GM19023 (cell line): ENCODE data around the gene TERT.

Experiments
- ATAC-seq: cut with Tn5 transposase; IDR thresholded peaks from one replicate; pipeline ENCODE4 v1.9.1; 2021; ENCODE audit warnings: mild to moderate bottlenecking, moderate library complexity; ENCODE audit not compliant: unreplicated experiment

Gene TERT

DNA sequence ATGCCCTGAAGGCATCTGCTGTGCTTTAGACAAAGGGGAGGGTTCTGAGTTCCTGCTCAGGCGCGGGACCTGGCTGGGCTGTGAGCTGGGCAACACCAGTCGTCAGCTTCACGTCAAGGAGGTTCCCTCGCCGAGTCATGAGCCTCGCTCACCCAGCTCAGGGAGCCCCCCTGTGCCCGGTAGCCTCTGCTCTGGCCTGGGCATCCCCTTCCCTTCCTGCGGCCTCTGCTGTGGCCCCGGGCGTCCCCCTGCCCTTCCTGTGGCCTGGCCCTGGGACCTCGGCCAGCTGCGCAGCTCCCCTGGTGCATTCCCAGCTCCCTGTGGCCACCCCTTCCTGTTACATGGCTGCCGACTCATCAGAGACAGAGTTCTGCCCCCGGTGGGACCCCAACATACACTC lies 29.8 kb downstream of the TERT start:
- no peak for ATAC-seq

DNA sequence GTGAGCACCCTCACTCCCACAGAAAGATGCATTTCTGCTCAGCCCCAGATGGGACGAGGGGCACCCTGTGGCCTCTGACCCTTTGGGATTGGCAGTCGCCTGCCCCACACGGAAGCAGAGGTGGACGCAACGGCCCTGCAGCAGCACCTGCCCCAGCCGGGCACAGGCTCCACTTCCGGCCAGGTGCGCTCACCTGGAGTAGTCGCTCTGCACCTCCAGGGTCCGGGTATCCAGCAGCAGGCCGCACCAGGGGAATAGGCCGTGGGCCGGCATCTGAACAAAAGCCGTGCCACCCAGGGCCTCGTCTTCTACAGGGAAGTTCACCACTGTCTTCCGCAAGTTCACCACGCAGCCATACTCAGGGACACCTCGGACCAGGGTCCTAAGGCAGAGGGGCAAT lies 30.7 kb downstream of the TERT start:
- ATAC-seq = no peak

DNA sequence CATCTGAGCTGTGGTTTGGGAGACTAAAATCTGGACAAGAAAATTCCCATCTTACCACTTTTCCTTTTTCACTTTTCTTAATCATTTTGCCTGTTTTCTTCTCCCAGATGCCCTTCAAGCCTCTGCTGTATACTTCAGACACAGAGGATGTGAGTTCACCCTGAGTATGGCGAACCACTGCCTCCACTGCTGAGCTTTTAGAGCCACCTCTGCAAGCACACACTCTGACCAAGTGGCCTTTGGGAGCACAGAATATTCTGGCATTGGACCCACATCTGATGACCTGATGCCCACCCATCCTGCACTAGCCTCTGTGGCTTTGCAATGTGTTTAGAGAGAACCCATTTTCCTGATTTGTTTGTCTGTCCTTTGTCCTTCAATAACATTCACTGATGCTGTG lies 32.5 kb downstream of the TERT start:
- ATAC-seq = no peak

GRCh38 chr5:1261643-1262042 lies 33.2 kb downstream of the TERT start:
- ATAC-seq = no peak

DNA sequence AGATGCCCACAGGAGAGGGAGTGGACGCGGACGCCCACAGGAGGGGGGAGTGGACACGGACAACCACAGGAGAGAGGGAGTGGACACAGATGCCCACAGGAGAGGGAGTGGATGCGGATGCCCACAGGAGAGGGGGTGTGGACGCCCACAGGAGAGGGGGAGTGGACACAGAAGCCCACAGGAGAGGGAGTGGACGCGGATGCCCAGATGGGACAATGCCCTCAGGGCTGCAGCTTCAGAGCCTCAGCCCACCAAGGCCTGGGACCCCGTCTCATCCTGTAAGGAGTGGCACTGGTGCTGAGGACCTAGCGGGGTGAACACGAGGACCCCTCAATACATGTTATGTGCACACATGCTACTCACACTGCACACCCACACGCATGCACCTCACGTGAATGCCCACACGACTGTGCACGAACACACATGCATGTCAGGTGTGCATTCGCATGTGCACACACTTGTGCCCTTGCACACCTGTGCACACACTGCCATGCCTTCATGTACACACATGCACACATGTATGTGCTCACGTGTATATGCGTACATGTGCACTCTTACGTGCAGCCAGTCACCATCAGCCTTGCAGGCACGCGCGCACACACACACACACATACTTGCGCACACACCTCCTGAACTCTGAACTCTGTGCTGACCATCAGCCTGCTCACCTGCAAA lies 34.9 kb downstream of the TERT start:
- ATAC-seq = no peak

DNA sequence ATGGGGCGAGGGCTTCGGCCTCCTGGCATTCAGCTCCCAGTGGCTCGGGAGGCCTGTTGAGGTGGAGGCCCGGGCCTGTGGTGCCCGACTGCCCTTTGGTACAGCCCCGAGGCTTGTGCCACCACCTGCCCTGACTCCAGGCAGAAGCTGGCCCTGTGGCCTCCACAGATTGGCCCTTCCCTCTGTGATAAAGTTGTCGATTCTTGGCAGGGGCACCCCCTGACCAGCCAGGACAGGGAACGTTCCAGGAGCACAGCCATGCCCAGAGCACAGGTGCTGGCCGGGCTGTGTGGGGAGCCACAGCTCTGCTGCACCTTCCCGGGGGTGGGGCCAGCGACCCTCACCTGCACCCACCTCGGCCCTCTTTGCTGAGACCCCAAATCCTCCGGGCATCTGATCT lies 37.0 kb downstream of the TERT start:
- ATAC-seq = no peak

- no peak for ATAC-seq
Observed at GRCh38 chr5:1257363-1257762, 37.5 kb downstream of the TERT start.

GRCh38 chr5:1256776-1257175 lies 38.1 kb downstream of the TERT start:
- ATAC-seq = no peak

DNA sequence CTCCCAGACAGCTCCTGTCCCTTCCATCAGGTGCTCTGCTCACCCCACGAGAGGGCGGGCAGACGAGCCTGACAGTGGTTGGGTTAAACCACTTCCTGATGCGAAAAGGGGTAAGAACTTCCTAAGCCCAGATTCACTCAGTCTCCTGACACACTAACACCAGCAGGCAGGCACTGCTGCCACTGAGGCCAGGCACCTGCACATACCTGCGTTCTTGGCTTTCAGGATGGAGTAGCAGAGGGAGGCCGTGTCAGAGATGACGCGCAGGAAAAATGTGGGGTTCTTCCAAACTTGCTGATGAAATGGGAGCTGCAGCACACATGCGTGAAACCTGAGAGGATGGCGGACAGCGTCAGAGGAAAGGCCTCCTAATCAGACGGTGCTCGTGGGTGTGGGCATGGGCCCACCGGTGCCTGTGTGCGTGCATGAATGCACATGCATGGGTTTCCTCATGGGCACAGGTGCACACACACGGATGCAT lies 39.7 kb downstream of the TERT start:
- ATAC-seq = no peak

- no peak for ATAC-seq
Observed at GRCh38 chr5:1254196-1254595, 40.7 kb downstream of the TERT start.

- no peak for ATAC-seq
Observed at GRCh38 chr5:1253456-1254105, 41.3 kb downstream of the TERT start.

DNA sequence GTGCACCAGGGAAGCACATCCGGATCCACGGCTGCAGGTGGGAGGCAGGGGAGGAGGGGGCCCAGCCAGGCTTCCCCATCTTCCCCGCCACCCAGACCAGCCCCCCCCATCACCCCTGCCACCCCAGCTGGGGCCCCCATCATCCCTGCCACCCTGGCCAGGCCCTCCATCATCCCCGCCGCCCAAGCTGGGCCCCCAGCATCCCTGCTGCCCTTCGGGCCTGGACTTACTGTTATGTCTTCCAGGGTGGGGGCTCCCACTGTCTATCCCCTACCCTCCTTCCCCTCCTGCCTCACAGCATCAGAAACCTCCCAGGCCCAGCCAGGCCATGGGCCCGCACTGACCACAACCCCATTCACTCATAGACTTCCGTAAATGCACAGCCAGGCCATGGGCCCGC lies 42.2 kb downstream of the TERT start:
- ATAC-seq = no peak

DNA sequence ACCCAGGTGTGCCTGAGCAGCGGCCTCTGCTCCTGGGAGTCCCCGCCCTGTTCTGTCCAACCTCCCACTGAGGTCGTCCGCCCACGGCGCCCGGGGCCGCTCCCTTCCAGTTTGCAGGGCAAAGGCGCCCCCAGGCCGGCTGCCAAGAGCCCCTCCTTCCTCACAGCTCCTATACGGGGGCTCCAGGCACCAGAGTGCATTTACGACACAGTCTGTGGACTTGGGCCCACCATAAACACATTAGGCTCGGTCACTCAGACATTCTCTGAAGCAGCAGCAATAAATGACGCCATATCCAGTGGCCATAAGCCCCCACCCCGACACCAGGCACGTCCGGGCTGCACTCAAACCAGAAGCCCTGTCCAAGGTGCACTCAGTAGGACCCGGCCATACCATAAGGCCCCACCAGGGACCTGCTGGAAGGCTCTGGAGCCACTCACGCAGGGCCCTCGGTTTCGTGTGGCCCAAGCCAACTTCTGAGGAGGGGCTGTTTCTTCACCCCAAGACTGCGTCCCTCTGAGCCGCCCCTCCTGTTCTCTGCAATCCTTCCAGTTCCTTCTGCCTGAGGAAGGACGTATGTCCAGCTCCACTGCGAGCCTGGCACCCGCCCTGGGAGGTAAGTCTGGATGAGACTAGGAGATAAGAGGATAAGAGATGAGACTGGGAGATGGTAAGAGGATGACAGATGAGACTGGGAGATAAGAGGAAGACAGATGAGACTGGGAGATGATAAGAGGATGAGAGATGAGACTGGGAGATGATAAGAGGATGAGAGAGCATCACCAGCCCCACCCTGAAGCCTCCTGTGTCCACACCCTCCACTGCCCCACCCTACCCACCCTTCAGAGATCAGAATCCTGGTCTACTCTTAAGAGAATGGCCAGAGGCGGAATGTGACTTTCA lies 42.9 kb downstream of the TERT start:
- no peak for ATAC-seq

GRCh38 chr5:1249366-1250280 lies 45.2 kb downstream of the TERT start:
- no peak for ATAC-seq

GRCh38 chr5:1247811-1248210 lies 47.1 kb downstream of the TERT start:
- ATAC-seq = no peak

GRCh38 chr5:1246711-1247431 lies 48.0 kb downstream of the TERT start:
- ATAC-seq = no peak

DNA sequence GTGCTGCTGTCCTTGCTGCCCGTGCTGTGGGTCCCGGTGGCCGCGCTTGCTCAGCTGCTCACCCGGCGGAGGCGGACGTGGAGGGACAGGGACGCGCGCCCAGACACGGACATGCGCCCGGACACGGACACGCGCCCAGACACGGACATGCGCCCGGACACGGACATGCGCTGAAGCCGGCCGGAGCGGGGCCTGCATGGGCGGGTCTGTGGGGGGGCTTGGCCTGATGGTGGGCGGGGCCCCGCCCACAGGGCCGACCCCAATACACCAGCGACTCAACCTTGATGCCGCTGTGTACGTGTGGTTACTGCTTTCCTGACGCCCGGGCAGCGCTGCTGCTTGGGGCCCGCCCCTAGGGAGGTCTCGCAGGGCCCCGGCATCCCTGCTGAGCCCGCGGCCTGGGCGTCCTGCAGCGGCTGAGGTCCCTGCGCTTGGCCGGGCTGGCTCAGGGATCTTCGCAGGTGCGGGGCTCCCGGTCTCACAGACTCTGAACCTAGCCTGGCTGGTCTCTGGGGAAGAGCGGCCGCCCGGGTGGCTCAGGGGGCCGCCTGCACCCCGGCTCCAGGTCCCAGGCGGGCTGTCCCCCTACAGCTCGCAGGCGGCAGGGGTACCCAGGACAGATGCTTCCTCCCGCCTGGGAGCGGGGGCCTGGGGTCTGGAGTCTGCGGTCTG lies 48.8 kb downstream of the TERT start:
- no peak for ATAC-seq

GRCh38 chr5:1244976-1245375 lies 49.9 kb downstream of the TERT start:
- ATAC-seq = no peak

DNA sequence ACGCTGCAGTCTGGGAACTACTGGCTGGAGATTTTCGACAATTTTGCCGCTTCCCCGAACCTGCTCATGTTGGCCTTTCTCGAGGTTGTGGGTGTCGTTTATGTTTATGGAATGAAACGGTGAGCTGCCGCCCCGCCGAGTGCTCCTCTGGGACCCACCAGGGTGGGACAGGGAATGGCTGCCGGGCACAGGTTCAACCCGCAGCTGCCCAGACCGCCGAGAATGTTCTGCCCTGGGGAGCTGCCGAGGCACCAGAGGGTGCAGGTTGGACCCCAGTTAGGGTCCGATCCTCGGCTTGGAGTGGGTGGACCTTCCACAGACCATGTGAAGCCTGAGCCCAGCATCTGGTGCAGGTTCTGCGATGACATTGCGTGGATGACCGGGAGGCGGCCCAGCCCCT lies 50.6 kb downstream of the TERT start:
- no peak for ATAC-seq
